AG08395 (cell line): Measurements from ENCODE around the gene AKAP8L.

ENCODE experiments used
- DNase-seq: peaks from one replicate; pipeline ENCODE4 v3.0.0; 2012; ENCODE audit warnings: mixed read lengths, low spot score

Gene AKAP8L

GRCh38 chr19:15418579-15419412 lies at the start of gene AKAP8L:
TSS of gene AKAP8L (minus strand) at chr19:15418988. CDS start at chr19:15418923, 65 bp downstream.
- DNase-seq: peak; percentile 100

- DNase-seq: no peak
These were observed 49.0 kb upstream of the AKAP8L start for GRCh38 chr19:15467734-15468214.

GRCh38 chr19:15466851-15467733 lies 48.3 kb upstream of the AKAP8L start:
- no peak for DNase-seq

- DNase-seq: no peak
These were observed 45.9 kb upstream of the AKAP8L start, which contains the start of gene RASAL3 for GRCh38 chr19:15464394-15465385. TSS of gene RASAL3 (minus strand) at chr19:15464544. CDS start at chr19:15464358, 186 bp downstream.

- no peak for DNase-seq
These were observed 45.1 kb upstream of the AKAP8L start for GRCh38 chr19:15463861-15464371.

GRCh38 chr19:15461694-15462093 lies 42.9 kb upstream of the AKAP8L start:
- DNase-seq: no peak

GRCh38 chr19:15457701-15458484 lies 39.1 kb upstream of the AKAP8L start:
- no peak for DNase-seq

GRCh38 chr19:15456871-15457700 lies 38.3 kb upstream of the AKAP8L start:
- DNase-seq: no peak

GRCh38 chr19:15456441-15456840 lies 37.7 kb upstream of the AKAP8L start:
- no peak for DNase-seq

- DNase-seq: no peak
These were observed 37.2 kb upstream of the AKAP8L start for GRCh38 chr19:15455996-15456395.

GRCh38 chr19:15453906-15454860 lies 35.4 kb upstream of the AKAP8L start:
- DNase-seq: no peak

- DNase-seq: peak; percentile 48
These were observed 34.3 kb upstream of the AKAP8L start for GRCh38 chr19:15453091-15453578.

GRCh38 chr19:15452111-15453047 lies 33.6 kb upstream of the AKAP8L start:
- peak; percentile 95 for DNase-seq

- DNase-seq: no peak
These were observed 31.7 kb upstream of the AKAP8L start for GRCh38 chr19:15450528-15450890.

- peak; percentile 95 for DNase-seq
These were observed 31.1 kb upstream of the AKAP8L start, which contains the start of gene WIZ for GRCh38 chr19:15449620-15450527. TSS of gene WIZ (minus strand) at chr19:15449956. CDS start at chr19:15448307, 1,649 bp downstream.
